GM18520 (cell line): Measurements from ENCODE around the gene DNMT3B.

Source experiments
- ATAC-seq: cut with Tn5 transposase; IDR thresholded peaks from one replicate; pipeline ENCODE4 v1.9.1; 2021; ENCODE audit not compliant: unreplicated experiment

The DNMT3B gene

GRCh38 chr20:32820698-32821377 is 58.7 kb downstream of the DNMT3B start:
- no peak for ATAC-seq

DNA sequence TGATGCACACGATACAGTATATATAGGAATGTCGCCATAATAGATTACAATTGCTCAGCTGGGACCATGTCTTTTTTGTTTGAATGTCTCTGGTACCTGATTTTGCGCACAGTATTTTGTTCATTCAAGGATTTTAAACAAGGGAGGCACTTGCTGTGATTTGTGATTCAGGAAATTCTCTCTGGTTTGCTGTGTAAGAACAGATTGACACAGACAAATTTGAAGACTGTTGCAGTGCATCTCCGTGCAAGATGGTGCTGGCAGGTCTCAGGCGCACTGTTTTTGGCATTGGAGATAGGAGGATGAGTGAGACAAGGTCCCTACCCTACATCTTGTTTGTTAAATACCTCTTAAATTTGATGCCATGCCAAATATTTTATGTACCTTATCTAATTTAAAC is 60.0 kb downstream of the DNMT3B start:
- no peak for ATAC-seq

DNA sequence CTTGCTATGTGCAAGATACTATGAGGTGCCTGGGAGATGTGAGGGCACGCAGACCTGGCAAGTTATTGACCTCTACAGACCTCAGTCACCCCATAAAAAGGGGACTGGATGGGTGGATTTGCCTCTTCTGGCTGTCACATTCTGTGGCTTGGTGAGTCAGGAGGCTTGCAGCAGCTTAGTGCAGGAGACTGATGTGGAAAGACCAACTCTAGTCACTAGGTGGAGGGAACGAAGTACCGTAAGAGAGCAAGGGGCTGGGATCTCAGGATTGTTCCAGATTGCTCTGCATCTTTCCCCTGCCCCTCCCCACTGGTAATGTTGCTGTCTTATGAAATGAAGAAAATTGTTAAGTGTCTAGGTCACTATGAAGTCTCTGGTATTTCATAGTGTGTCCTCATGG is 60.9 kb downstream of the DNMT3B start:
- ATAC-seq, result no peak

- ATAC-seq, result no peak
These were observed 61.8 kb downstream of the DNMT3B start for GRCh38 chr20:32823737-32824588.

GRCh38 chr20:32828029-32828680 is 66.0 kb downstream of the DNMT3B start:
- no peak for ATAC-seq

DNA sequence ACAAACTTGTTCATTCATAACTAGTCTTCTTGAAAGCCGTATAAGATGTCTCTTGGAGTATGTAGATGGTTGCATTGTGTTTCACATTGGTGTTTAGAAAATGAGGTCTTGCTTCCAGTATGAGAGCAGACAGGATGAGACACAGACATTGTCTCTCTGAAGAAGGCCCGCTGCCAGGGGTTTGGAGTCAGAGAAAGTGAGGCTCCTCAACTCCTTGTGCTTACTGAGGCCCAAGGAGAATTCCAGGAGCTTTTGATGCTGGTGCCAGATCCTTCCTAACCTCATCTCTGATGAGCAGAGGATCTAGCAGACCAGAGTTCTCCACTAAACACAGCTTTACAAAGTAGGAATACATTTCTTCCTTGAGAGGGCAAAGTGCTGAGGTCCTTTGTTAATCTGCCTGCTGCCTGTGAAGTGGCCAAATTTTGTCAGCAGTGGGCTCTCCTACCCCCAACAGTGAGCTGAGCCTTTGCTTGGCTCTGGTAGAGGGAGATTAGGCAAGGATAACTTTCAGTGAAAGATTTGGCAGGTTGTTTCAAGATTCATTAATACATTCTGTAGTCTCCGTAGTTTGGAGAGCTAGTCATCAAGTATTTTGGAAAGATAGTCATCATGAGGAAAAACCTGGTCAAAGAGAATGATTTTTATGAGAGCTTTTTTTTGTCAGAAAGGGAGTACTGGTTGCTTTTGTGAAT is 67.3 kb downstream of the DNMT3B start:
- ATAC-seq, result no peak

DNA sequence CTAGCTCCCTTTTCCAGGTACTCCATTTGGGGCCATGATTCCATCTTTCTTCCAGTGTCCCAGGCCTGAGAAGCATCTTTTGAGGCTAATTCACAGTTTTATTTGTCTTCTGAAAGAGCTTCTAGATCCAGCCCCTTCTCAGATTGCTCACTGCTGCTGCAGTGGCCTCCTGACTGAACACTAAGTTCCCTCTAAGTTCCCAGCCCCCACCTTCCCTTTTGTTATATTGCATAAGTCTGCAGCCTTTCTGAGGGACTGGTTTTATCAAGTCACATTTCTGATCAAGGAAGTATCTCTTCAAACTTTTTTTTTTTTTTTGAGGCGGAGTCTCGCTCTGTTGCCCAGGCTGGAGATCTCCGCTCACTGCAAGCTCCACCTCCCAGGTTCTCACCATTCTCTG is 68.3 kb downstream of the DNMT3B start:
- no peak for ATAC-seq

GRCh38 chr20:32831982-32832381 is 69.8 kb downstream of the DNMT3B start:
- ATAC-seq, result no peak

DNA sequence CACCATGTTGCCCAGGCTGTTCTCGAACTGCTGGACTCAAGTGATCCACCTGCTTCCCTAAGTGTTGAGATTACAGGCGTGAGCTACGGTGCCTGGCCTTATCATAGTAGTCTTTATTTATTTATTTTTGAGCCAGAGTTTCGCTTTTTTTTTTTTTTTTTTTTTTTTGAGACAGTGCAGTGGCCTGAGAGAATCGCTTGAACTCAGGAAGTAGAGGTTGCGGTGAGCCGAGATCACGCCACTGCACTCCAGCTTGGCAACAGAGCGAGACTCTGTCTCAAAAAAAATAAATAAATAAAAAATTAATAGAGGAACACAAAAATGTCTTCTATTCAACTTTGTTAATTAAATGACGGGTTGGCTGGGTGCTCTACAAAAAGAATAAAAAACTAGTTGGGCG is 70.5 kb downstream of the DNMT3B start:
- no peak for ATAC-seq

GRCh38 chr20:32834972-32835371 is 72.8 kb downstream of the DNMT3B start:
- ATAC-seq, result no peak

- ATAC-seq, result no peak
These were observed 75.0 kb downstream of the DNMT3B start for GRCh38 chr20:32837157-32837556.

GRCh38 chr20:32839227-32839981 is 77.2 kb downstream of the DNMT3B start:
- no peak for ATAC-seq

DNA sequence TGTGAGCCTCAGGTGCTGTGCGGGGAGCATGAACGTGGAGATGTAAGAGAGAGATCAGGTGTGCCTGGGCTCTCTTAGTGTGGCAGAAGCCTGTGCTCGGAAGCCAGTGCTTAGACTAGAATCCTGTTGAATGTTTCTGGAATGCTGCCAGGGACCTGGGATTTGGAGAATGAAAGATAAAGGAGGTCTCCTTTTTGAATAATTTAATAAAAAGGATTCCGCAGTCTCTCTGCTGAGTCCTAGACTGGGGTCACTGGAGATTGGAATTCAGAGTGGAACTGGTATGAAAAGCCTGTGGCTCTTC is 77.7 kb downstream of the DNMT3B start:
- ATAC-seq, result no peak

GRCh38 chr20:32841174-32841573 is 79.0 kb downstream of the DNMT3B start:
- no peak for ATAC-seq

DNA sequence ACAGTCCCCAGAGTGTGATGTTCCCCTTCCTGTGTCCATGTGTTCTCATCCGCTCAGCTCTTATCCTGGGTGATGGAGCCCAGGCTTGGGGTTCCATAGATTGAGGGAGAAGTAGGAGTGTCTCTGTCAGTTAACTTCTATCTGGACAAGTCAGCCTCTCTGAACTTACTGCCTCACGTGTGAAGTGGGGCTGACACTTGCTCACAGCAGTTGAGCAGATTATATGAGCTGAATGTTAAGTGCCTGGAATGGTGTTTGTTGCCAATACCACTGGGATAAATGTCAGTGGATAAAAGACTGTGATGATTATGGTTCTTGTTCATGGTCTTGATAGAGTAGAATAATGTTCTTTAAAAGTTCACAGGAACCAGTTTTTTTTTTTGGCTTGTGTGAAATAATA is 79.4 kb downstream of the DNMT3B start:
- no peak for ATAC-seq

DNA sequence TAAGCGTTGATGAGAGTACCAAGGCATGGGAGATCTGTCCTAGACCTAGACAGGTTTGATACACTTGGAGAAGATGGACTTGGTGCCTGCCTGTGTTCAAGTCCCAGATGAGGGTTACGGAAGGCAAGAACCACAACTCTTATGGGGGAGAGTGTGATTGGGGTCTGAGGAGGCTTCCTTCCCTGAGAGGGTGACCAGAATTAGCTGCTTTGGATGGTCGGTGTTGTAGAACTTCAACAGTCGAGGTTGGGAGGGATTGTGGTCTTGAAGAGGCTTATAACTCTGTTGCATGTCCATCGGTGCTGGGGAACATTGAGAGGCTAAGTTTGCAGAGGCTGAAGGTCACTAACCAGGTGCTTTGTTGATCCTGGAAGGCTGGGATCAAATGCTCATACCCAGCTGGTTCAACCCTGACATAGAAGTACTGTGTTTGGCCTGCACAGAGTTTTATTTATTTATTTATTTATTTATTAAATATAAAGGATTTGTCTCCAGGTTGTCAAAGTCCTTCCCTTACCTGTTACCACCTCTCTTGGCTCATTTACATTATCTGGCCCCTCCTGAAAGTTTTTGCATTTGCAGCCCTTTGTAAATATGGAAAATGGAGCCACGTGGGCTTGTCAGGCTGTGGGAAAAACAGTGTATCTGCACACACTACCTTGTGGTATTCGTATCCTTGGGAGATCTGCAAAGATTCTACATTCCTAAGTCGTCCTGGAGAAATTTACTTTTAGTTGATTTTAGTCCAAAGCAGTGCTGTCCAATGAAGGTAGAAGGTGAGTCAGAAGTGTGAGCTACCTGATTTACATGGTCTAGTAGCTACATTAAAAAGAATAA is 80.7 kb downstream of the DNMT3B start:
- ATAC-seq, result no peak

DNA sequence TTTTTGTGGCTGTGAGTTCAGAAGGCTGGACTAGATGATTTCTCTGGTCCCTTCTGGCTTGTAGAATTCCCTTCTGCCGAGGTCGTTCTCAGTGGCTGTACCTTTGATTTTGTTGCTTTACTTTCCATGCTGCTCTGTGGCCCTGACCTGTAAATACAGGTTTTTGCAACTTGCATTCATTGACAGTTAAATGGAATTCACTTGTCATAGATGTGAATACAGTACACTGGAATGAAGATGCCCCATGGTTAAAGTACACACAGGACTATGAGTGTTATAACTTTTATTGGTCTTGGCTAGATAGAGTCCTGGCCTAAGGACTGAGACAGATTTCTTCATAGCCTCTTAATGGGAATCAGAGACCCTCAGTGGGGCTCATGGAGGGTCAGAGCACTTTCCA is 83.6 kb downstream of the DNMT3B start:
- ATAC-seq, result no peak

DNA sequence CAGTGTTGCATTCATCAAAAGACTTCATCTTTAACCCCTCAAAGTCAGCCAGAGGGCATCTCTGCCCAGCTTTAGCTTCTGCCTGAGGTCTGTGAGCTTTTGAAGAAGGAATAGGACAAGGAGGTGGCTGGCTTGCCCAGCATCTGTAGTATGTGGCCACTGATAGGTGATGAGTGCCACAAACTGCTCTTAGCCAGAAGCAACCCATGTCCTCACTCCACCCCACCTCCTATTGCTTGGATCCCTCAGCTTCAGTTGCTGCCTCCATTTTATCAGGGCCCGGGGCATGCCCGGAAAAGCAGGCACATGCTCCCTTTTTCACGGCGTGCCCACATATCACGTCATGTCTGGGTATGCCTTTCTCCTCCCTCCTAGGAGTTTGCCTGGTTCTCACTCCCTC is 84.7 kb downstream of the DNMT3B start:
- ATAC-seq, result no peak

GRCh38 chr20:32847964-32848363 is 85.8 kb downstream of the DNMT3B start:
- ATAC-seq, result no peak

DNA sequence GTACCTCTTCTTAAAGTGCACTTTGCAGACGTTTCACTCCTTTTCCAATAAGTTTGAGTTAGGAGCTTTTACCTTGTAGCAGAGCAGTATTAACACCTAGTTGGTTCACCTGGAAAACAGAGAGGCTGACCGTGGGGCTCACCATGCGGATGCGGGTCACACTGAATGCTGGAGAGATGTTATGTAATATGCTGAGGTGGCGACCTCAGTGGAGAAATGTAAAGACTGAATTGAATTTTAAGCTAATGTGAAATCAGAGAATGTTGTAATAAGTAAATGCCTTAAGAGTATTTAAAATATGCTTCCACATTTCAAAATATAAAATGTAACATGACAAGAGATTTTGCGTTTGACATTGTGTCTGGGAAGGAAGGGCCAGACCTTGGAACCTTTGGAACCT is 86.7 kb downstream of the DNMT3B start:
- no peak for ATAC-seq
